Measurements from ENCODE around the gene CRYAA. TPM values are rescaled to one million over a fixed set of nuclear protein-coding genes. Genes with fewer than 3 reads are reported as not detected.
"Not testable (repeated sequence)": the region's sequence is repeated elsewhere in the genome, so short reads cannot be mapped to it uniquely, and the experiment has no call there.

The CRYAA gene
- total RNA-seq, 1 donor from 2014 or later: not detected

DNA sequence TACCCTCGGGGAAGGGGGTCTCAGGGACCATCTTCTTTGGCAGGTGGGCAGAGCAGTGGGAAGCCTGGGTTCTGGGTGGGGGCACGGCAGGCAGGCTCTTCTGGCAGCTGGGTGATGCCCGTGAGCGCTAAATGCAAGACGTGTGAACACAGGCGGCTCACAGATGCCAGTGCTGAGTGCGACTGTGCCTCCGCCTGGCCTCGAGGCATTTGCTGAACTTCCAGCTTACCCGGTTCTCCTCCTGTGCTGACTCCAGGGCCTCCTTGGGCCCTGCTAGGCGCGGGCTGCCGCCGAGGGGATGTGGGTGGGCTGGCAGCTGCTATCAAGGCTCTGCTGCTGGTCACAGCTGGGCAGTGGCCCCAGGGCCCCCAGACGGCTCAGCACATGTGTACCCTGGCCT lies 12.2 kb downstream of the CRYAA start:
- not testable (repeated sequence) for H3K4me3 Mint-ChIP-seq; H3K27me3 ChIP-seq; H3K4me2 ChIP-seq; DNase-seq (ENCODE audit: low spot score); H3K4me1 Mint-ChIP-seq; H3K9ac ChIP-seq; H3K36me3 Mint-ChIP-seq; H2AFZ ChIP-seq (replicated peaks); H3K9me3 ChIP-seq (ENCODE audit: low read depth); H3K27me3 Mint-ChIP-seq (ENCODE audit: insufficient read depth, low read depth); H3K79me2 ChIP-seq (ENCODE audit: low read depth); H3K9me3 Mint-ChIP-seq; H3K36me3 ChIP-seq; H3K4me1 ChIP-seq; H3K27ac ChIP-seq; H3F3A ChIP-seq (ENCODE audit: low read depth); H3K4me3 ChIP-seq; H3K27ac Mint-ChIP-seq; H4K20me1 ChIP-seq (ENCODE audit: low read depth)

DNA sequence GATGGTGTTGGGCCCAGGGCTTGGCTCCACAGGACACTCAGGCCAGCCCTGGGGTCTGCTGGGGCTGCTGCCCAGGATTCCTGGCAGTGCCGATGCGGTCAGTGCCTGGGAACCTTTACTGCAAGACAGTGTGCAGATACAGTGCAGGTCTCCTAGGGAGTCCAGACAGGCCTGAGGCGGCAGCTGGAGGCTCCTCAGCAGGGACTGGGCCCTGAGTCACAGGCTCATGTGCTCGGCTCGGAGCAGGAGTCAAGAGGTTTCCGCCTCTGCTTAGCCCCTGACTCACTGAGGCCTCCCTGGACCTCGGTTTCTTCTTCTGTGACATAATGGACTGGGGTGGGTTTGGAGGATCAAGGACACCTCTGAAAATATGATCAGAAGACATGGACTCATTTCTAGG lies 18.5 kb downstream of the CRYAA start:
- H3K79me2 ChIP-seq (ENCODE audit: low read depth); H3K9me3 Mint-ChIP-seq; H3K27me3 ChIP-seq; H3K4me1 ChIP-seq; H3K36me3 Mint-ChIP-seq; H3K4me1 Mint-ChIP-seq; H3F3A ChIP-seq (ENCODE audit: low read depth); H2AFZ ChIP-seq (replicated peaks); H3K27ac Mint-ChIP-seq; H4K20me1 ChIP-seq (ENCODE audit: low read depth); H3K4me2 ChIP-seq; DNase-seq (ENCODE audit: low spot score); H3K9me3 ChIP-seq (ENCODE audit: low read depth); H3K36me3 ChIP-seq; H3K27ac ChIP-seq; H3K4me3 ChIP-seq; H3K4me3 Mint-ChIP-seq; H3K9ac ChIP-seq: not testable (repeated sequence)
- peaks cover 12% of the 10 kb centered on the region for H3K27me3 Mint-ChIP-seq (ENCODE audit: insufficient read depth, low read depth)

DNA sequence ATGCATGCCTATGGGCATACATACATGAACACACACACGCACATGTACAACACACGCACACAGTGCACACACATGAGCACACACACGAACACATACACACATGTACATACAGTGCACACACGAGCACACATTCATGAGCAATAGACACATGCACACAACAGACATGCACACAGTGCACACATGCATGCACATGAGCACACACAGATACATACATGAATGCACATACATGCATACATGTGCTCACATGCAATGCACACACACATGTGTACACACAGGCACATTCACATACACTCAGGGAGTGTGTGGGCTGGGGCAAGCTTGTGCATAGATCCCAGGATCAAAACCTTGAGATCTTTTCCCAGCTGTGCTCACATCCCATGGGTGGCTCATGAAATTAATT lies 18.9 kb downstream of the CRYAA start:
- peaks cover 6% of the 10 kb centered on the region for H3K9me3 Mint-ChIP-seq
- no peaks in the 10 kb centered on the region for H3K4me1 ChIP-seq
- TF ChIP-seq, protein P1, sequence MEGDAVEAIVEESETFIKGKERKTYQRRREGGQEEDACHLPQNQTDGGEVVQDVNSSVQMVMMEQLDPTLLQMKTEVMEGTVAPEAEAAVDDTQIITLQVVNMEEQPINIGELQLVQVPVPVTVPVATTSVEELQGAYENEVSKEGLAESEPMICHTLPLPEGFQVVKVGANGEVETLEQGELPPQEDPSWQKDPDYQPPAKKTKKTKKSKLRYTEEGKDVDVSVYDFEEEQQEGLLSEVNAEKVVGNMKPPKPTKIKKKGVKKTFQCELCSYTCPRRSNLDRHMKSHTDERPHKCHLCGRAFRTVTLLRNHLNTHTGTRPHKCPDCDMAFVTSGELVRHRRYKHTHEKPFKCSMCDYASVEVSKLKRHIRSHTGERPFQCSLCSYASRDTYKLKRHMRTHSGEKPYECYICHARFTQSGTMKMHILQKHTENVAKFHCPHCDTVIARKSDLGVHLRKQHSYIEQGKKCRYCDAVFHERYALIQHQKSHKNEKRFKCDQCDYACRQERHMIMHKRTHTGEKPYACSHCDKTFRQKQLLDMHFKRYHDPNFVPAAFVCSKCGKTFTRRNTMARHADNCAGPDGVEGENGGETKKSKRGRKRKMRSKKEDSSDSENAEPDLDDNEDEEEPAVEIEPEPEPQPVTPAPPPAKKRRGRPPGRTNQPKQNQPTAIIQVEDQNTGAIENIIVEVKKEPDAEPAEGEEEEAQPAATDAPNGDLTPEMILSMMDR (IDR thresholded peaks at IDR 0.05): no peak
- no peak for TF ChIP-seq EZH2 (IDR thresholded peaks at IDR 0.05)
- no peak for TF ChIP-seq EZH2phosphoT487 (IDR thresholded peaks at IDR 0.05)
- no peak overlapping the region for H2AFZ ChIP-seq (replicated peaks)
- H3K27me3 ChIP-seq: no peaks in the 10 kb centered on the region
- no peak overlapping the region for H3K4me2 ChIP-seq
- no peaks in the 10 kb centered on the region for H4K20me1 ChIP-seq (ENCODE audit: low read depth)
- H3K4me1 Mint-ChIP-seq: no peaks in the 10 kb centered on the region
- H3K27ac Mint-ChIP-seq: no peak overlapping the region
- H3K27ac ChIP-seq: no peak overlapping the region
- H3K4me3 Mint-ChIP-seq: no peak overlapping the region
- H3K9ac ChIP-seq: no peak overlapping the region
- no peaks in the 10 kb centered on the region for H3K9me3 ChIP-seq (ENCODE audit: low read depth)
- peaks cover 12% of the 10 kb centered on the region for H3K27me3 Mint-ChIP-seq (ENCODE audit: insufficient read depth, low read depth)
- DNase-seq (ENCODE audit: low spot score): no peak
- no peaks in the 10 kb centered on the region for H3K36me3 Mint-ChIP-seq
- H3F3A ChIP-seq (ENCODE audit: low read depth): no peaks in the 10 kb centered on the region
- no peak overlapping the region for H3K4me3 ChIP-seq
- H3K36me3 ChIP-seq: no peaks in the 10 kb centered on the region
- H3K79me2 ChIP-seq (ENCODE audit: low read depth): no peaks in the 10 kb centered on the region

DNA sequence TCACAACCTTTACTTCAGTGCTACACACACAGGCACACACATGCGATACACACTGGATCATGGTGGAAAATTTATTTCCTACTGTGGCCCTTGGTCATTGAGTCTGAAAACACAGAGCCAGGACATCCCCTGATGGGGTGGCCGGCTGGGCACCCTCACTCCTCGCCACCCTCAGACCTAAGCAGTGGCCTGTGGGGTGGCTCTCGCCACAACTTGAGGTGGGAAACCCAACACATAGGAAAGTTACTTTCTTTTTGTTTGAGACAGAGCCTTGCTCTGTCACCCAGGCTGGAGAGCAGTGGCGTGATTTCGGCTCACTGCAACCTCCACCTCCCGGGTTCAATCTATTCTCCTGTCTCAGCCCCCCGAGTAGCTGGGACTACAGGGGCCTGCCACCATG lies 19.4 kb downstream of the CRYAA start:
- Mint-ChIP-seq H3K27me3 (ENCODE audit: insufficient read depth, low read depth) (peaks cover 12% of the 10 kb centered on the region), H3K9me3 (peaks cover 6% of the 10 kb centered on the region), H3K4me3 (no peak overlapping the region), H3K4me1 (peaks cover 3% of the 10 kb centered on the region), H3K27ac (no peak overlapping the region), H3K36me3 (no peaks in the 10 kb centered on the region)
- H3K4me3 ChIP-seq: no peak overlapping the region
- H3K36me3 ChIP-seq: no peaks in the 10 kb centered on the region
- no peak overlapping the region for H2AFZ ChIP-seq (replicated peaks)
- H3F3A ChIP-seq (ENCODE audit: low read depth): no peaks in the 10 kb centered on the region
- H4K20me1 ChIP-seq (ENCODE audit: low read depth): no peaks in the 10 kb centered on the region
- H3K79me2 ChIP-seq (ENCODE audit: low read depth): no peaks in the 10 kb centered on the region
- no peak overlapping the region for H3K4me2 ChIP-seq
- no peaks in the 10 kb centered on the region for H3K27me3 ChIP-seq
- DNase-seq (ENCODE audit: low spot score): no peak
- no peak overlapping the region for H3K9ac ChIP-seq
- no peak overlapping the region for H3K27ac ChIP-seq
- no peaks in the 10 kb centered on the region for H3K9me3 ChIP-seq (ENCODE audit: low read depth)
- no peaks in the 10 kb centered on the region for H3K4me1 ChIP-seq
- TF ChIP-seq EZH2 (IDR thresholded peaks at IDR 0.05) (no peak), EZH2phosphoT487 (IDR thresholded peaks at IDR 0.05) (no peak)
- TF ChIP-seq, protein P1 (IDR thresholded peaks at IDR 0.05): no peak
